Measurements from ENCODE around the gene SLC25A6.

DNA sequence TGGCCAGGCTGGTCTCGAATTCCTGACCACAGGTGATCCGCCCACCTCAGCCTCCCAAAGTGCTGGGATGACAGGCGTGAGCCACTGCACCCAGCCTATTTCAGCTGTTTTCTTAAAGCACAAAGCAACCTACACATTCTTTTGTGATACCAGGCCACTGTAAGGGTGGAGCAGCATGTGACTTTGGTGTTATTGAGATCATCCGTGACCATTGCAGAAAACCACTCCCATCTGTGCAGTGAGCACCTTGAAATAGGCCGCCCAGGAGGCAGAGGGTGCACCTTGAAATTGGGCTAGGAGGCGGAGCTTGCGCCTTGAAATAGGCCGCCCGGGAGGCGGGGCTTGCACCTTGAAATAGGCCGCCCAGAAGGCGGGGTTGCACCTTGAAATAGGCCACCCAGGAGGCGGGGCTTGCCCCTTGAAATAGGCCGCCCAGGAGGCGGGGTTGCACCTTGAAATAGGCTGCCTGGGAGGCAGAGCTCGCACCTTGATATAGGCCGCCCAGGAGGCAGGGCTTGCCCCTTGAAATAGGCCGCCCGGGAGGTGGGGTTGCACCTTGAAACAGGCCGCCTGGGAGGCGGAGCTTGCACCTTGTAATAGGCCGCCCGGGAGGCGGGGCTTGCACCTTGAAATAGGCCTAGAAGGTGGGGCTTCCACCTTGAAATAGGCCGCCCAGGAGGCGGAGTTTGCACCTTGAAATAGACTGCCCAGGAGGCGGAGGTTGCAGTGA, 9.0 kb upstream of the SLC25A6 start:
- TF ChIP-seq CTCF (IDR thresholded peaks at IDR 0.05) (no peak), POLR2A (IDR thresholded peaks at IDR 0.05) (no peak)

All from tibial nerve (tissue), 3 donors.